Loucy (cell line): ENCODE results near the gene BTBD9.

Experiments
- CTCF ChIP-seq: fragments of 200-600 bp; sonication (generic); conservative IDR thresholded peaks from 2 replicates; pipeline ENCODE4 v1.5.1; 2014; ENCODE audit warnings: mild to moderate bottlenecking, antibody characterized with exemption, low read length
- EZH2phosphoT487 ChIP-seq: fragments of 200-600 bp; IDR thresholded peaks from 2 replicates; pipeline ENCODE4 v1.6.1; 2018; ENCODE audit warnings: antibody characterized with exemption, mild to moderate bottlenecking, moderate library complexity, borderline replicate concordance

- TF ChIP-seq EZH2phosphoT487 (no peak), CTCF (no peak)
Measured at GRCh38 chr6:38499529-38500096, 140.1 kb downstream of the BTBD9 start.
